GM23338 (cell line): ENCODE data around the gene TRAF1. TPM values are rescaled to one million over a fixed set of nuclear protein-coding genes. Genes with fewer than 3 reads are reported as not detected.

Source experiments
- ATAC-seq: fragments of 200-7000 bp; cut with Tn5 transposase; 3 replicates; pipeline ENCODE4 v1.9.1; 2020
- DNase-seq: peaks from one replicate; pipeline ENCODE4 v3.0.0-alpha.2; 2015; ENCODE audit warnings: low spot score
- H2AFZ ChIP-seq: fragments of 200-600 bp; sonication (generic); 2 replicates; pipeline ENCODE4 v1.8.0; 2016; ENCODE audit warnings: antibody characterized with exemption, mild to moderate bottlenecking, moderate library complexity
- H3F3A ChIP-seq: fragments of 200-600 bp; sonication (generic); replicated peaks from 2 replicates; pipeline ENCODE4 v1.8.0; 2017; ENCODE audit warnings: antibody characterized with exemption, mixed run types, low read depth
- H3K27ac ChIP-seq: fragments of 200-600 bp; sonication (generic); 2 replicates; pipeline ENCODE4 v1.6.1; 2016; ENCODE audit warnings: low read depth
- H3K27me3 ChIP-seq: fragments of 200-600 bp; sonication (generic); 2 replicates; pipeline ENCODE4 v1.8.0; 2016; ENCODE audit warnings: mild to moderate bottlenecking, mixed run types, moderate library complexity; ENCODE audit not compliant: insufficient read depth
- H3K36me3 ChIP-seq: fragments of 200-600 bp; sonication (generic); 2 replicates; pipeline ENCODE4 v1.8.0; 2016; ENCODE audit warnings: mild to moderate bottlenecking; ENCODE audit not compliant: insufficient read depth
- H3K4me1 ChIP-seq: fragments of 200-600 bp; sonication (generic); 2 replicates; pipeline ENCODE4 v1.8.0; 2016; ENCODE audit warnings: mild to moderate bottlenecking, moderate library complexity; ENCODE audit not compliant: insufficient read depth
- H3K4me2 ChIP-seq: fragments of 200-600 bp; sonication (generic); 2 replicates; pipeline ENCODE4 v1.7.1; 2017; ENCODE audit warnings: mixed run types
- H3K4me3 ChIP-seq: fragments of 200-600 bp; sonication (generic); 2 replicates; pipeline ENCODE4 v1.6.1; 2016; ENCODE audit warnings: mixed run types
- H3K79me2 ChIP-seq: fragments of 200-600 bp; sonication (generic); replicated peaks from 2 replicates; pipeline ENCODE4 v1.8.0; 2017; ENCODE audit warnings: mild to moderate bottlenecking; ENCODE audit not compliant: insufficient read depth
- H3K9me2 ChIP-seq: fragments of 200-600 bp; sonication (generic); 2 replicates; pipeline ENCODE4 v1.8.0; 2017; ENCODE audit not compliant: insufficient read depth
- H4K20me1 ChIP-seq: fragments of 200-600 bp; sonication (generic); replicated peaks from 2 replicates; pipeline ENCODE4 v1.8.0; 2017; ENCODE audit warnings: mild to moderate bottlenecking; ENCODE audit not compliant: insufficient read depth
- H3K27ac Mint-ChIP-seq: 2 replicates; pipeline ENCODE4 v1.8.0; 2020; ENCODE audit warnings: inconsistent platforms, mild to moderate bottlenecking, moderate library complexity, mixed read lengths
- H3K27me3 Mint-ChIP-seq: 3 replicates; pipeline ENCODE4 v1.8.0; 2022; ENCODE audit warnings: low read depth, mild to moderate bottlenecking, moderate library complexity, mixed read lengths, inconsistent platforms; ENCODE audit not compliant: insufficient read depth, poor library complexity
- H3K36me3 Mint-ChIP-seq: 3 replicates; pipeline ENCODE4 v1.8.0; 2021; ENCODE audit warnings: low read depth, mild to moderate bottlenecking, inconsistent platforms, moderate library complexity, mixed read lengths
- H3K4me1 Mint-ChIP-seq: 3 replicates; pipeline ENCODE4 v1.8.0; 2020; ENCODE audit warnings: mild to moderate bottlenecking, inconsistent platforms, mixed read lengths
- H3K4me3 Mint-ChIP-seq: 3 replicates; pipeline ENCODE4 v1.8.0; 2021; ENCODE audit warnings: moderate library complexity, mild to moderate bottlenecking, inconsistent platforms, mixed read lengths
- H3K9me3 Mint-ChIP-seq: 3 replicates; pipeline ENCODE4 v1.8.0; 2020; ENCODE audit warnings: moderate library complexity, mild to moderate bottlenecking, inconsistent platforms, mixed read lengths
- CREB1 ChIP-seq: fragments of 250-450 bp; sonication (Bioruptor Pico); IDR thresholded peaks from 2 replicates; pipeline ENCODE4 v1.5.0; 2020; ENCODE audit warnings: low read depth, mild to moderate bottlenecking, moderate library complexity
- CTCF ChIP-seq, 2 experiments: fragments of 200-600 bp in 1 of 2; sonication (generic) in 1 of 2; conservative IDR thresholded peaks; 2 replicates each; pipeline versions ENCODE4 v1.5.1 to v1.6.1; 2016 to 2017; ENCODE audit warnings: antibody characterized with exemption in 2 of 2, low read depth in 2 of 2, mild to moderate bottlenecking in 2 of 2, moderate library complexity in 1 of 2
- EZH2 ChIP-seq: fragments of 200-600 bp; sonication (generic); IDR thresholded peaks from one replicate; pipeline ENCODE4 v1.8.0; 2017; ENCODE audit warnings: antibody characterized with exemption, mild to moderate bottlenecking, low read depth; ENCODE audit not compliant: unreplicated experiment
- EZH2phosphoT487 ChIP-seq: fragments of 200-600 bp; sonication (generic); IDR thresholded peaks from one replicate; pipeline ENCODE4 v1.8.1; 2018; ENCODE audit warnings: antibody characterized with exemption; ENCODE audit not compliant: unreplicated experiment
- JUNB ChIP-seq: IDR thresholded peaks from one replicate; pipeline ENCODE4 v1.6.1; 2016; ENCODE audit warnings: antibody characterized with exemption; ENCODE audit not compliant: unreplicated experiment
- NANOG ChIP-seq: IDR thresholded peaks from 2 replicates; pipeline ENCODE4 v1.6.1; 2016; ENCODE audit warnings: antibody characterized with exemption, borderline replicate concordance
- STAT1 ChIP-seq: IDR thresholded peaks from one replicate; pipeline ENCODE4 v1.6.1; 2016; ENCODE audit warnings: antibody characterized with exemption; ENCODE audit not compliant: unreplicated experiment
- ZNF331 ChIP-seq: fragments of 250-450 bp; sonication (Bioruptor Pico); IDR thresholded peaks from 2 replicates; pipeline ENCODE4 v1.5.0; 2020; ENCODE audit warnings: low read depth, mild to moderate bottlenecking, moderate library complexity
- polyA plus RNA-seq: library from polyadenylated mRNA; unstranded; fragments of >200 nt; fragmentation: Nextera tagmentation; extraction: Ambion mirVana; gene quantifications from 2 replicates; pipeline ENCODE4 v1.2.1, GENCODE V29; 2016
- total RNA-seq: library from RNA; depleted of rRNA; stranded (reverse); fragments of >200 nt; shearing (Covaris generic); gene quantifications from 2 replicates; pipeline ENCODE4 v1.2.3, GENCODE V29; 2014
- TF ChIP-seq, protein P1 (sequence below): IDR thresholded peaks from one replicate; pipeline ENCODE4 v1.6.1; 2018; ENCODE audit warnings: antibody characterized with exemption; ENCODE audit not compliant: unreplicated experiment
- TF ChIP-seq, protein P2 (sequence below): IDR thresholded peaks from 2 replicates; pipeline ENCODE4 v1.6.1; 2016; ENCODE audit warnings: antibody characterized with exemption

Gene TRAF1
- total and polyA plus RNA-seq, 2 experiments from 2014 or later, result 0.39 to 1.4 TPM

DNA sequence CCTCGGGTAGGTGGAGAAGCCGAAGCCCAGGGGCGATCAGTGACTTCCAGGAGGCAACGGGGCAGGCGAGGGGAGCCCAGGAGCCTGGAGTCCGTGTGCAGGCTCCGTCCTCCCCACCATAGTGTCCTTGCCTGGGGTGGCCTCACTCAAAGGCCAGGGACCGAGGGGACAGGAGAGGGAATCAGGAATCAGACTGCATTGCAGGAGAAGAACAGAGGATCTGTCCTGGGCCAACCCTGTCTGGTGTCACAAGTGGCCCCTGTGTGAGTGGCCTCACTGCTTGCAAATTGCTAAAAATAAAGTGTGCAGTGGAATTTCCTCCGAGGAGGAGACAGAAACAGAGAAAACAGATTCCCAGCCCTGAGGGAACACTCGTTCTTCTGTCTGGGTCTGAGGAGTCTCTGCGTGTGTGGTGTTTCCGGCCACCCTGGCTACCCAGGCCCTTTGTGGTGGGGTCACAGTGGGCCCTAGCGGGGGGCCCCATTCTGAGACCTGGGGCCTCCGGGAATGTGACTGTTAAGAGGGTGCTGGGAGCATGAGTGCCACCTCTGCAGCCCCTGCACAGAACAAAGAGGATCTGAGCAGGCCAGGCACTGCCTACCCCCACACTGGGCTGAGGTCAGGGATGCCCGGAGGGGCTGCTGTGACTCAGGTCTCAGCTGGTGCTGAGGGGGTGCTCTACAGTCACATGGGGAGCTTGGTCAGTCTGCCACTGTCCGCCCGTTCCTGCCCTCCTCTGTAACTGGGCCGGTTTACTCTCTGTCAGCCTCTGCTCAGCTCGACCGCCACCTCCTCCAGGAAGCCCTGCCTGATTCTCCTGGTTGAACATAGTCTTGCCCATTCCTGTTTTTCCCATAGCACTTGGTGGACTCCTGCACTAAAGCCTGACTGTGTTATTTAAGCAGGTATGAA, 7.4 kb downstream of the TRAF1 start (continued):
- no peak for TF ChIP-seq EZH2

DNA sequence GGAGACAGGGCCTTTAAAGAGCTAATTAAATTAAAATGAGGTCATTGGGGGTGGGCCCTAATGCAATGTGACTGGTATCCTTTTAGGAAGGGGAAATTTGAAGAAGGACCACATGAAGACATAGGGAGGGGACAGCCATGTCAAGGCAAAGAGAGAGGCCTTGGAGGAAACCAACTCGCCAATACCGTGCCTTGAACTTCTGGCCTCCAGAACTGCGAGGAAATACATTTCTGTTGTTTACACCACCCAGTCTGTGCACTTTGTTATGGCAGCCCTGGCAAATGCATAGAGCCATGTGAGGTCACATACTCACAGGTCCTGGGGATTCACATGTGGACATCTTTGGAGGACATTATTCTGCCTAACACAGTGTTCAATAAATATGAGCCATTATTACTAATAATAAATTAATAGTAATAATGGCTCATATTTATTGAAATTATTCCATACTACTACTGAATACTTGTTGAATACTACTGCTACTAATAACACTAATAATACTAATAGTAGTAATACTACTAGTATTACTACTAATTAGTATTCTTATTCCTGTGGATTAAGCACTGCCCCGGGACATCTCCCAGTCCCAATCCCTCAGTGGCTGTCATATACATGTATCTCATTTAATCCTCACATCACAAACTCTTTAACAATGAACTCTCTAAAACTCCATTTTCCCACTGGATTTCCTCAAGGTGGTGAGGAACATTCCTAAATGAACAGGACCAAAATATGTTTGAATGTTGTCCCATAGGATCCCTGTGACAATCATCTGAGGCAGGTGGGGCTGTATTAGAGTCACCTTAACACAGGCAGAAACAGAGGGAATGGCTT, 8.4 kb downstream of the TRAF1 start:
- Mint-ChIP-seq H3K36me3 (0 out of 3 replicates have a peak, but pooled peaks cover 4% of the 10 kb centered on the region), H3K4me1 (peaks cover 45% of the 10 kb centered on the region), H3K9me3 (0 out of 3 replicates have a peak, but pooled peaks cover 4% of the 10 kb centered on the region), H3K27ac (no peak overlapping the region), H3K27me3 (peaks cover 10% of the 10 kb centered on the region), H3K4me3 (no peak overlapping the region)
- ATAC-seq (no peak), DNase-seq (no peak)
- H2AFZ ChIP-seq, result no peak overlapping the region
- H3K79me2 ChIP-seq, result no peaks in the 10 kb centered on the region
- no peak overlapping the region for H3K4me3 ChIP-seq
- no peaks in the 10 kb centered on the region for H3K9me2 ChIP-seq
- no peaks in the 10 kb centered on the region for H3F3A ChIP-seq
- no peak overlapping the region for H3K27ac ChIP-seq
- no peaks in the 10 kb centered on the region for H3K36me3 ChIP-seq
- H3K4me2 ChIP-seq, result no peak overlapping the region
- no peaks in the 10 kb centered on the region for H3K27me3 ChIP-seq
- H3K4me1 ChIP-seq, result peaks cover 29% of the 10 kb centered on the region
- H4K20me1 ChIP-seq, result no peaks in the 10 kb centered on the region
- TF ChIP-seq JUNB, result no peak
- TF ChIP-seq, protein P1, sequence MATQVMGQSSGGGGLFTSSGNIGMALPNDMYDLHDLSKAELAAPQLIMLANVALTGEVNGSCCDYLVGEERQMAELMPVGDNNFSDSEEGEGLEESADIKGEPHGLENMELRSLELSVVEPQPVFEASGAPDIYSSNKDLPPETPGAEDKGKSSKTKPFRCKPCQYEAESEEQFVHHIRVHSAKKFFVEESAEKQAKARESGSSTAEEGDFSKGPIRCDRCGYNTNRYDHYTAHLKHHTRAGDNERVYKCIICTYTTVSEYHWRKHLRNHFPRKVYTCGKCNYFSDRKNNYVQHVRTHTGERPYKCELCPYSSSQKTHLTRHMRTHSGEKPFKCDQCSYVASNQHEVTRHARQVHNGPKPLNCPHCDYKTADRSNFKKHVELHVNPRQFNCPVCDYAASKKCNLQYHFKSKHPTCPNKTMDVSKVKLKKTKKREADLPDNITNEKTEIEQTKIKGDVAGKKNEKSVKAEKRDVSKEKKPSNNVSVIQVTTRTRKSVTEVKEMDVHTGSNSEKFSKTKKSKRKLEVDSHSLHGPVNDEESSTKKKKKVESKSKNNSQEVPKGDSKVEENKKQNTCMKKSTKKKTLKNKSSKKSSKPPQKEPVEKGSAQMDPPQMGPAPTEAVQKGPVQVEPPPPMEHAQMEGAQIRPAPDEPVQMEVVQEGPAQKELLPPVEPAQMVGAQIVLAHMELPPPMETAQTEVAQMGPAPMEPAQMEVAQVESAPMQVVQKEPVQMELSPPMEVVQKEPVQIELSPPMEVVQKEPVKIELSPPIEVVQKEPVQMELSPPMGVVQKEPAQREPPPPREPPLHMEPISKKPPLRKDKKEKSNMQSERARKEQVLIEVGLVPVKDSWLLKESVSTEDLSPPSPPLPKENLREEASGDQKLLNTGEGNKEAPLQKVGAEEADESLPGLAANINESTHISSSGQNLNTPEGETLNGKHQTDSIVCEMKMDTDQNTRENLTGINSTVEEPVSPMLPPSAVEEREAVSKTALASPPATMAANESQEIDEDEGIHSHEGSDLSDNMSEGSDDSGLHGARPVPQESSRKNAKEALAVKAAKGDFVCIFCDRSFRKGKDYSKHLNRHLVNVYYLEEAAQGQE, result no peak
- TF ChIP-seq CREB1 (CRISPR knock-in tag), result no peak
- no peak for TF ChIP-seq CTCF (conservative IDR thresholded peaks at IDR 0.05; ENCODE audit: low read depth in 2 of 2)
- no peak for TF ChIP-seq ZNF331 (CRISPR knock-in tag)
- TF ChIP-seq NANOG, result no peak
- TF ChIP-seq, protein P2, sequence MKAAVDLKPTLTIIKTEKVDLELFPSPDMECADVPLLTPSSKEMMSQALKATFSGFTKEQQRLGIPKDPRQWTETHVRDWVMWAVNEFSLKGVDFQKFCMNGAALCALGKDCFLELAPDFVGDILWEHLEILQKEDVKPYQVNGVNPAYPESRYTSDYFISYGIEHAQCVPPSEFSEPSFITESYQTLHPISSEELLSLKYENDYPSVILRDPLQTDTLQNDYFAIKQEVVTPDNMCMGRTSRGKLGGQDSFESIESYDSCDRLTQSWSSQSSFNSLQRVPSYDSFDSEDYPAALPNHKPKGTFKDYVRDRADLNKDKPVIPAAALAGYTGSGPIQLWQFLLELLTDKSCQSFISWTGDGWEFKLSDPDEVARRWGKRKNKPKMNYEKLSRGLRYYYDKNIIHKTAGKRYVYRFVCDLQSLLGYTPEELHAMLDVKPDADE, result no peak
- no peak for TF ChIP-seq EZH2phosphoT487
- no peak for TF ChIP-seq STAT1
